Testis (tissue), 2 donors: Measurements from ENCODE around the gene LHX8.

Experiments
- POLR2A ChIP-seq: fragments of 450-650 bp; IDR thresholded peaks from one replicate; pipeline ENCODE4 v1.6.1; 2017; ENCODE audit warnings: antibody characterized with exemption, mild to moderate bottlenecking, moderate library complexity
- TF ChIP-seq, protein P1 (sequence below), 3 experiments: fragments of 450-650 bp in 2 of 3; fragments of 200-600 bp in 1 of 3; sonication (generic) in 1 of 3; IDR thresholded peaks; one replicate each; pipeline ENCODE4 v1.5.1; 2016 to 2019; ENCODE audit warnings: antibody characterized with exemption in 3 of 3, mild to moderate bottlenecking in 2 of 3, moderate library complexity in 1 of 3

DNA sequence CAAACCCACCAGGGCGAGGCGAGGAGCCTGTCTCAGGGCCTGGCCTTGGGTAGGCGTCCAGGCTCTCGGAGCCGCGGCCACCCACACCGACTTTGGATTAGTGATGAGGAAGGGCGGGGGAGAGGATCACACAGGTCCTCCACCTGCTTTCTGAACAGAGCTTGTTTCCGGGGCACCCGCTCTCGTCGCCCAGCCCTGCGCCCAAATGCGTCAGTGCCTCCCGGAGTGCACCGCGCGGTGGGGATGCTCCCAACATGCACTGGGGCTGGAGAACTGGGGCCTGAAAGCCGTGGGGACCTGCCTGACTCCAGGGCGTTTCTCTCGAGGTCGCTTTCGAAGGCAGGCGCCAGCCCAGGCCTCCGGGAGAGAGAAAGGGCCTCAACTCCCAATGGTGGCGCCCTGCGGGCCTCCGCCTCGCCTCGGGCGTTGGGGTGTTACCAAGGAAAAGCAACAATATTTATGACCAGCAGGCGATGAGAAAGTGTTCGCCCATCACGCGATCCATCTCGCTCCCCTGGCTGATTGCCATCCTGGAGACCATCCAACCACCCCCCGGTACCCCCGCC lies 8.9 kb upstream of the LHX8 start:
- TF ChIP-seq, protein P1, sequence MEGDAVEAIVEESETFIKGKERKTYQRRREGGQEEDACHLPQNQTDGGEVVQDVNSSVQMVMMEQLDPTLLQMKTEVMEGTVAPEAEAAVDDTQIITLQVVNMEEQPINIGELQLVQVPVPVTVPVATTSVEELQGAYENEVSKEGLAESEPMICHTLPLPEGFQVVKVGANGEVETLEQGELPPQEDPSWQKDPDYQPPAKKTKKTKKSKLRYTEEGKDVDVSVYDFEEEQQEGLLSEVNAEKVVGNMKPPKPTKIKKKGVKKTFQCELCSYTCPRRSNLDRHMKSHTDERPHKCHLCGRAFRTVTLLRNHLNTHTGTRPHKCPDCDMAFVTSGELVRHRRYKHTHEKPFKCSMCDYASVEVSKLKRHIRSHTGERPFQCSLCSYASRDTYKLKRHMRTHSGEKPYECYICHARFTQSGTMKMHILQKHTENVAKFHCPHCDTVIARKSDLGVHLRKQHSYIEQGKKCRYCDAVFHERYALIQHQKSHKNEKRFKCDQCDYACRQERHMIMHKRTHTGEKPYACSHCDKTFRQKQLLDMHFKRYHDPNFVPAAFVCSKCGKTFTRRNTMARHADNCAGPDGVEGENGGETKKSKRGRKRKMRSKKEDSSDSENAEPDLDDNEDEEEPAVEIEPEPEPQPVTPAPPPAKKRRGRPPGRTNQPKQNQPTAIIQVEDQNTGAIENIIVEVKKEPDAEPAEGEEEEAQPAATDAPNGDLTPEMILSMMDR (IDR thresholded peaks at IDR 0.05) = no peak
- no peak for TF ChIP-seq POLR2A
